GM23338 (cell line): ENCODE data around the gene DPT. TPM values are rescaled to one million over a fixed set of nuclear protein-coding genes. Genes with fewer than 3 reads are reported as not detected.

Experiments used
- ATAC-seq: fragments of 200-7000 bp; cut with Tn5 transposase; 3 replicates; pipeline ENCODE4 v1.9.1; 2020
- DNase-seq: peaks from one replicate; pipeline ENCODE4 v3.0.0-alpha.2; 2015; ENCODE audit warnings: low spot score
- H2AFZ ChIP-seq: fragments of 200-600 bp; sonication (generic); 2 replicates; pipeline ENCODE4 v1.8.0; 2016; ENCODE audit warnings: antibody characterized with exemption, mild to moderate bottlenecking, moderate library complexity
- H3F3A ChIP-seq: fragments of 200-600 bp; sonication (generic); replicated peaks from 2 replicates; pipeline ENCODE4 v1.8.0; 2017; ENCODE audit warnings: antibody characterized with exemption, mixed run types, low read depth
- H3K27ac ChIP-seq: fragments of 200-600 bp; sonication (generic); 2 replicates; pipeline ENCODE4 v1.6.1; 2016; ENCODE audit warnings: low read depth
- H3K27me3 ChIP-seq: fragments of 200-600 bp; sonication (generic); 2 replicates; pipeline ENCODE4 v1.8.0; 2016; ENCODE audit warnings: mild to moderate bottlenecking, mixed run types, moderate library complexity; ENCODE audit not compliant: insufficient read depth
- H3K36me3 ChIP-seq: fragments of 200-600 bp; sonication (generic); 2 replicates; pipeline ENCODE4 v1.8.0; 2016; ENCODE audit warnings: mild to moderate bottlenecking; ENCODE audit not compliant: insufficient read depth
- H3K4me1 ChIP-seq: fragments of 200-600 bp; sonication (generic); 2 replicates; pipeline ENCODE4 v1.8.0; 2016; ENCODE audit warnings: mild to moderate bottlenecking, moderate library complexity; ENCODE audit not compliant: insufficient read depth
- H3K4me2 ChIP-seq: fragments of 200-600 bp; sonication (generic); 2 replicates; pipeline ENCODE4 v1.7.1; 2017; ENCODE audit warnings: mixed run types
- H3K4me3 ChIP-seq: fragments of 200-600 bp; sonication (generic); 2 replicates; pipeline ENCODE4 v1.6.1; 2016; ENCODE audit warnings: mixed run types
- H3K79me2 ChIP-seq: fragments of 200-600 bp; sonication (generic); replicated peaks from 2 replicates; pipeline ENCODE4 v1.8.0; 2017; ENCODE audit warnings: mild to moderate bottlenecking; ENCODE audit not compliant: insufficient read depth
- H3K9me2 ChIP-seq: fragments of 200-600 bp; sonication (generic); 2 replicates; pipeline ENCODE4 v1.8.0; 2017; ENCODE audit not compliant: insufficient read depth
- H4K20me1 ChIP-seq: fragments of 200-600 bp; sonication (generic); replicated peaks from 2 replicates; pipeline ENCODE4 v1.8.0; 2017; ENCODE audit warnings: mild to moderate bottlenecking; ENCODE audit not compliant: insufficient read depth
- H3K27ac Mint-ChIP-seq: 2 replicates; pipeline ENCODE4 v1.8.0; 2020; ENCODE audit warnings: inconsistent platforms, mild to moderate bottlenecking, moderate library complexity, mixed read lengths
- H3K27me3 Mint-ChIP-seq: 3 replicates; pipeline ENCODE4 v1.8.0; 2022; ENCODE audit warnings: low read depth, mild to moderate bottlenecking, moderate library complexity, mixed read lengths, inconsistent platforms; ENCODE audit not compliant: insufficient read depth, poor library complexity
- H3K36me3 Mint-ChIP-seq: 3 replicates; pipeline ENCODE4 v1.8.0; 2021; ENCODE audit warnings: low read depth, mild to moderate bottlenecking, inconsistent platforms, moderate library complexity, mixed read lengths
- H3K4me1 Mint-ChIP-seq: 3 replicates; pipeline ENCODE4 v1.8.0; 2020; ENCODE audit warnings: mild to moderate bottlenecking, inconsistent platforms, mixed read lengths
- H3K4me3 Mint-ChIP-seq: 3 replicates; pipeline ENCODE4 v1.8.0; 2021; ENCODE audit warnings: moderate library complexity, mild to moderate bottlenecking, inconsistent platforms, mixed read lengths
- H3K9me3 Mint-ChIP-seq: 3 replicates; pipeline ENCODE4 v1.8.0; 2020; ENCODE audit warnings: moderate library complexity, mild to moderate bottlenecking, inconsistent platforms, mixed read lengths
- ETS1 ChIP-seq: IDR thresholded peaks from 2 replicates; pipeline ENCODE4 v1.6.1; 2016; ENCODE audit warnings: antibody characterized with exemption
- EZH2phosphoT487 ChIP-seq: fragments of 200-600 bp; sonication (generic); IDR thresholded peaks from one replicate; pipeline ENCODE4 v1.8.1; 2018; ENCODE audit warnings: antibody characterized with exemption; ENCODE audit not compliant: unreplicated experiment
- ZNF114 ChIP-seq: fragments of 250-450 bp; sonication (Bioruptor Pico); IDR thresholded peaks from 2 replicates; pipeline ENCODE4 v1.5.0; 2020; ENCODE audit warnings: mild to moderate bottlenecking, moderate library complexity
- polyA plus RNA-seq: library from polyadenylated mRNA; unstranded; fragments of >200 nt; fragmentation: Nextera tagmentation; extraction: Ambion mirVana; gene quantifications from 2 replicates; pipeline ENCODE4 v1.2.1, GENCODE V29; 2016
- total RNA-seq: library from RNA; depleted of rRNA; stranded (reverse); fragments of >200 nt; shearing (Covaris generic); gene quantifications from 2 replicates; pipeline ENCODE4 v1.2.3, GENCODE V29; 2014; rRNA removed

DPT gene
- total and polyA plus RNA-seq, 2 experiments from 2014 or later, result not detected

- TF ChIP-seq ZNF114 (CRISPR knock-in tag) (no peak), EZH2phosphoT487 (no peak)
- Histone ChIP-seq H3K4me1 (peaks cover 4% of the 10 kb centered on the region; the same call in 1 of the 2 replicates), H4K20me1 (no peaks in the 10 kb centered on the region), H3K4me2 (no peak overlapping the region), H3K36me3 (no peaks in the 10 kb centered on the region), H3K27me3 (no peaks in the 10 kb centered on the region), H3K9me2 (peaks cover 5% of the 10 kb centered on the region; the same call in 1 of the 2 replicates), H2AFZ (no peak overlapping the region), H3K27ac (no peak overlapping the region), H3K79me2 (no peaks in the 10 kb centered on the region), H3F3A (no peaks in the 10 kb centered on the region), H3K4me3 (no peak overlapping the region)
- no peaks in the 10 kb centered on the region for H3K9me3 Mint-ChIP-seq
- DNase-seq, result no peak
- no peak for ATAC-seq
- no peak overlapping the region; the same call in 1 of the 2 replicates for H3K27ac Mint-ChIP-seq
- H3K4me3 Mint-ChIP-seq, result no peak overlapping the region
- peaks cover 10% of the 10 kb centered on the region; the same call in 2 of the 3 replicates for H3K4me1 Mint-ChIP-seq
- no peaks in the 10 kb centered on the region for H3K36me3 Mint-ChIP-seq
- H3K27me3 Mint-ChIP-seq, result no peaks in the 10 kb centered on the region
Measured at GRCh38 chr1:168653567-168653966, 75.4 kb downstream of the DPT start.

- no peak overlapping the region for H3K4me2 ChIP-seq
Measured at GRCh38 chr1:168645721-168646120, 83.3 kb downstream of the DPT start.

More at GRCh38 chr1:168645721-168646120, 83.3 kb downstream of the DPT start:
- Mint-ChIP-seq H3K27me3 (no peaks in the 10 kb centered on the region), H3K4me1 (no peaks in the 10 kb centered on the region), H3K36me3 (no peaks in the 10 kb centered on the region), H3K27ac (no peak overlapping the region), H3K4me3 (no peak overlapping the region), H3K9me3 (no peaks in the 10 kb centered on the region)
- Histone ChIP-seq H3K27ac (no peak overlapping the region), H3K27me3 (no peaks in the 10 kb centered on the region), H3K4me3 (no peak overlapping the region), H4K20me1 (no peaks in the 10 kb centered on the region), H3K9me2 (no peaks in the 10 kb centered on the region), H3F3A (no peaks in the 10 kb centered on the region), H3K79me2 (no peaks in the 10 kb centered on the region), H2AFZ (no peak overlapping the region), H3K4me1 (no peaks in the 10 kb centered on the region), H3K36me3 (no peaks in the 10 kb centered on the region)
- DNase-seq (no peak), ATAC-seq (no peak)
- no peak for TF ChIP-seq ETS1

Other genes starting within 250 kb of the DPT start
- not detected in 2 replicates for gene XCL2, start 185.2 kb downstream of the DPT start, total RNA-seq
- not detected in 2 replicates for gene XCL2, start 185.2 kb downstream of the DPT start, polyA plus RNA-seq
- not detected in 2 replicates for gene XCL1, start 152.6 kb downstream of the DPT start, total RNA-seq
- gene XCL1, start 152.6 kb downstream of the DPT start, polyA plus RNA-seq, result 0.24 and 0.89 TPM in 2 replicates